OCI-M2 (cell line): Measurements from ENCODE around the gene PTGIS.

Experiments used
- DNase-seq: peaks from one replicate; lab custom pipeline; 2025; ENCODE audit not compliant: unreplicated experiment; lab: John Stamatoyannopoulos, UW

PTGIS gene

GRCh38 chr20:49475292-49476015, 92.5 kb downstream of the PTGIS start:
- DNase-seq, result no peak

- no peak for DNase-seq
Observed at GRCh38 chr20:49471397-49471796, 96.5 kb downstream of the PTGIS start.

GRCh38 chr20:49470922-49471321, 97.0 kb downstream of the PTGIS start:
- no peak for DNase-seq

GRCh38 chr20:49469060-49469459, 98.9 kb downstream of the PTGIS start:
- DNase-seq, result no peak

- no peak for DNase-seq
Observed at GRCh38 chr20:49468412-49468811, 99.5 kb downstream of the PTGIS start.

GRCh38 chr20:49466114-49466912, 101.6 kb downstream of the PTGIS start:
- no peak for DNase-seq

GRCh38 chr20:49464556-49464955, 103.4 kb downstream of the PTGIS start:
- DNase-seq, result no peak

- DNase-seq, result no peak
Observed at GRCh38 chr20:49462626-49463025, 105.3 kb downstream of the PTGIS start.

GRCh38 chr20:49461894-49462620, 105.9 kb downstream of the PTGIS start:
- no peak for DNase-seq

- no peak for DNase-seq
Observed at GRCh38 chr20:49460916-49461315, 107.0 kb downstream of the PTGIS start.

- no peak for DNase-seq
Observed at GRCh38 chr20:49460131-49460530, 107.8 kb downstream of the PTGIS start.

- DNase-seq, result no peak
Observed at GRCh38 chr20:49459684-49460083, 108.3 kb downstream of the PTGIS start.

- DNase-seq, result no peak
Observed at GRCh38 chr20:49457444-49457843, 110.5 kb downstream of the PTGIS start.

- no peak for DNase-seq
Observed at GRCh38 chr20:49456646-49457045, 111.3 kb downstream of the PTGIS start.

GRCh38 chr20:49455691-49456090, 112.2 kb downstream of the PTGIS start:
- no peak for DNase-seq
